NCI-H2227 treated with DMSO at 0.1 percent for 48 hours (cell line): ENCODE results near the gene RPL29.
"Not testable (repeated sequence)": the region's sequence is repeated elsewhere in the genome, so short reads cannot be mapped to it uniquely, and the experiment has no call there.

ENCODE experiments used
- DNase-seq: peaks from one replicate; lab custom pipeline; 2025; lab: John Stamatoyannopoulos, UW

The RPL29 gene

GRCh38 chr3:51995346-51996163 lies at the start of gene RPL29:
Gene RPL29 (minus strand): TSS chr3:51995895. CDS start chr3:51995461, 434 bp downstream.
- peak; percentile 91 for DNase-seq

GRCh38 chr3:52044869-52045619 lies 49.3 kb upstream of the RPL29 start:
- no peak for DNase-seq

GRCh38 chr3:52043750-52044149 lies 48.1 kb upstream of the RPL29 start:
- no peak for DNase-seq

GRCh38 chr3:52043039-52043438 lies 47.3 kb upstream of the RPL29 start:
- not testable (repeated sequence) for DNase-seq

DNA sequence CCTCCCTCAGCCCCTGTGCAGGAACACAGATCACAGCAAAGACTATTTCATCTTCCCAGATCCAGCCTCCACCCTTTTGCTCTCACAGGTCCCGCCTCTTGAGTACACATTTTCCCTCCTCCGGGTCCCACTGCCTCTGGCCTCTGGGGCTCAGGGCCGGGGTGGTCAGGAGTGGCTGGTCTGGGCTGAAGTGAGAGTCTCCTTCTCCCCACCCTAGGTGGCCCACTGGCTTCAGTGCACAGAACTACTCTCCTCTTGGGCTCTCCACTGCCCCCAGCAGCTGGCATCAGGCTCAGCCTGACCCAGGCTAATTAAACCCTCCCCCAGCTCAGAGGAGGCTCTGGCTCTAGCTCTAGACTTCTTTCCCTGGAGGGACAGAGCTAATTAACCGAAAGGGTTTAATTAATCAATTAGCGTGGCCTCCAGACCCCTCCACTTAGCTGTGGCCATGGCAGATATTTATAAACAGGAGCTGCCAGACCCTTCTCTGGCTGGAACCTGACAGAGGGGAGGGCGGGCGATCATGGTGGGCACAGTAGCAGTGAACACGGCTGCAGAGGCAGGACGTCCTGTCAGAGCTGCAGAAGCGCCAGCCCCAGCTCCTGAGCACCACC lies 45.5 kb upstream of the RPL29 start:
- DNase-seq = no peak

DNA sequence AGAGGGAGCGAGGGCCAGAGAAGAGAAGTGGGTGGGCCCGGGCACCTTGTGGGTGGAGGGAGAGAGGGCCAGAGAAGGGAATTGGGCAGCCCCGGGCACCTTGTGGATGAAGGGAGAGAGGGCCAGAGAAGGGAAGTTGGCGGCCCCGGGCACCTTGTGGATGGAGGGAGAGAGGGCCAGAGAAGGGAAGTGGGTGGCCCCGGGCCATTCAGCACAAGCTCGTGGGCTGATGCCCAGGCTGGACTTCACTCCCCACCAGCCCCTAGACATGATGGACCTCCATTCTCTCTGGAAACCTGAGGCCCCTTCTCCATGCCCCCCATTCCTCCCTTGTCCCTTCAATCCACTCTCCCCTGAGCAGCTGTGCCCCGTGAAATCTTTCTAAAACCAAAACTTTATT lies 44.9 kb upstream of the RPL29 start:
- no peak for DNase-seq

DNA sequence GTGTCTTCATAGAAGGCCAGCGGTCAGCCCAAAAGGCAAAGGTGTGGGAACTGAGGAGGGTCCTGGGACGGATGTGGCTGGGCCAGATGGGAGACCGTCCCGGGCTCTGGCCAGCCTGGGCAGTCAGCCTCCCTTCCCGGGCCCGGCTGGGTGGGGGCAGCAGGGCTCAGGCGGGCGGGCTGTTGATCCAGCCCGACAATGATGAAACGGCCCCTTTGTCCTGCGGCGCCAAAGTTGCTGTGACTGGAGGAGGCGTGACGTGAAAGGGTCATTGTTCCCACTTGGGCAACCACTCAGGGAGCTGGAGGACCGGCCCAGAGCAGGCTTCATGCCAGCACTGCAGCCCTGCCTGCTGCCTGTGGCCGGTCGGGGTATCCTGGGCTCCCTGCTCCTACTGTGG lies 44.2 kb upstream of the RPL29 start:
- DNase-seq = no peak

- DNase-seq = no peak
These were observed 43.7 kb upstream of the RPL29 start for GRCh38 chr3:52039426-52039825.

- DNase-seq = no peak
These were observed 42.5 kb upstream of the RPL29 start for GRCh38 chr3:52038227-52038626.

DNA sequence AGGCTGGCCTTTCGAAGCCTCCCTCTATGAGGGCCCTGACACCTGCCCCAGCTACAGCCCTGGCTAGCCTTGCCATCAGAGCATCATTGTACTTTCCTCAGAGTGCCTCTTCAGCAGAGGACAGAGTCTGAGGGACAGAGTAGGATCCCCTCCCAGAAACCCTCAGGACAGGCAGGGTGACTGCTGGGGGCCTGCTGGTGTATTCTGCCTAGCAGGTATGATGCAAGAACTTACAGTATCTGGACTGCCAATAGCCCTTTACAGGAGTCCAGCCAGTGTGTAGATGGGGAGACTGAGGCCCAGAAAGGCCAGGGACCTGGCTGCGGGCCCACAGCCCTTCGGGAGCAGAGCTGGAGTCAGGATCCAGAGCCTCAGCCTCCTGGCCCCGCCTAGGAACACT lies 41.6 kb upstream of the RPL29 start:
- DNase-seq = no peak

GRCh38 chr3:52036829-52037228 lies 41.1 kb upstream of the RPL29 start:
- no peak for DNase-seq

GRCh38 chr3:52036222-52036694 lies 40.6 kb upstream of the RPL29 start:
- DNase-seq = no peak

GRCh38 chr3:52034651-52035050 lies 39.0 kb upstream of the RPL29 start:
- DNase-seq = no peak

DNA sequence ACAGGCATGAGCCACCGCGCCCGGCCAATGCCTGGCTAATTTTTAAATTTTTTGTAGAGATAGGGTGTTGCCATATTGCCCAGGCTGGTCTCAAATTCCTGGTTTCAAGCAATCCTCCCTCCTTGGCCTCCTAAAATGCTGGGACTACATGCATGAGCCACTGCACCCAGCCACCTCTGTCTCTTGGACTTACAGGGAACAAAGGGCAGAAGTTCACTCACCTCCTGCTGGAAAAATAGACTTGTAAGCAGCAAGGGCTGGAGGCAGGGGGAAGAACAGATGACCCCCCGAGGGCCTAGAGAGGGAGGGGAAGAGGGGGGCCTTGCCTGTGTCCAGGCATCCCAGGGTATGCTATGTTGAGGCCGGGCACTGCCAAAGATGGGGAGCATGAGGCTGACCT lies 38.5 kb upstream of the RPL29 start:
- no peak for DNase-seq

DNA sequence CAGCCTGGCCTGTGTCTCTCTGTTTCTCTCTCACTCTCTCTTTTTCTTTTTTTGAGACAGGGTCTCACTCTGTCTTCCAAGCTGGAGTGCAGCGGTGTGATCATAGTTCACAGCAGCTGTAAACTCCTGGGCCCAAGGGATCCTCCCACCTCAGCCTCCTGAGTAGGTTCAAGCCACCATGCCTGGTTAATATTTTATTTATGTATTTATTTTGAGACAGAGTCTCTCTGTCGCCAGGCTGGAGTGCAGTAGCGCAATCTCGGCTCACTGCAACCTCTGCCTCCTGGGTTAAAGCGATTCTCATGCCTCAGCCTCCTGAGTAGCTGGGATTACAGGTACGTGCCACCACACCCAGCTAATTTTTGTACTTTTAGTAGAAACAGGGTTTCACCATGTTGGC lies 38.1 kb upstream of the RPL29 start:
- DNase-seq = not testable (repeated sequence)

GRCh38 chr3:52032702-52033408 lies 37.2 kb upstream of the RPL29 start:
- no peak for DNase-seq

DNA sequence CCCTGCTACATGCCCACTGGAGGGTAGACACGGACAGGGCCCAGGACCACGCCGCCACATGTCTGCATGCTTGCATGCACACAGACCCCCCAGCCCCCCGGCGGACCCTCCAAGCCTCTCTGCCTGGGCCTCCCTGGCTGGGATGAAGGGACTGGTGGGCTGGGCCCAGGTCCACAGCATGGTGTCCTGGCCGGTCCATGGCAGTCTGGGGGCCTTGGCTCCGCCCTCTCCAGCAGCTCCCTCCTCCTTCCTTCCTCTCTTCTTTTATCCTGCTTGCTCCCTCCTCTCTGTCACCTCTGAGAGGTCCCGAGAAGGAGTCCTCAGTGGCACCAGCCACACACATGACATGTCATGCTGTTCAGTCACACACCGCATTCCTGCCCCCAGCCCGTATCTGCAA lies 36.2 kb upstream of the RPL29 start:
- no peak for DNase-seq

DNA sequence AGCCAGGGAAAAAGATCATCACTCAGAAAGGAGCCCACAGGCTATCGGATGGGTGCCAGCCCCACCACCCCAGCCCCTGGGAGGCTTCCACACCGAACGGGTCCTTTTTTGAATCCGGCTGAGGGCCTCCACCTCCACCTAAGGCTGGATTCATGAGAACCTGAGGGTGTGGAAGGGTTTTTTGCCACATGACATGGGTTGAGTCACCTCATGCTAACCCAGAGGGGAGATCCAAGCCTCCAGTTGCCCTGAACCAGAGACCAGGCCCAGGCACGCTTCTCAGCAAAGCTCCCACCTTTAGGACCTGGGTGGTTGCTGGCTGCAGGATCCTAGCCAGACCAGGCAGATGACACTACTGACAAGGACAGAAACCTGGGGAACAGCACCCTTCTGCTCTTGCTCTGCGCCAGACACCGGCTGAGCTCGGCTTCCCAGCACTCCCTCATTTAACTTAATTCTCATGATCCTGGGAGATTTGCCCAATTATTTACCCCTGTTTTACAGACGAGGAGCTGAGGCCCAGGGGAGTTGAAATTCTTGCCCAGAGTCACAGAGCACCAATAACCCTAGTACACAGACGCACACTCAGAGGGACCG lies 35.1 kb upstream of the RPL29 start:
- no peak for DNase-seq

GRCh38 chr3:52029535-52029934 lies 33.8 kb upstream of the RPL29 start:
- no peak for DNase-seq

DNA sequence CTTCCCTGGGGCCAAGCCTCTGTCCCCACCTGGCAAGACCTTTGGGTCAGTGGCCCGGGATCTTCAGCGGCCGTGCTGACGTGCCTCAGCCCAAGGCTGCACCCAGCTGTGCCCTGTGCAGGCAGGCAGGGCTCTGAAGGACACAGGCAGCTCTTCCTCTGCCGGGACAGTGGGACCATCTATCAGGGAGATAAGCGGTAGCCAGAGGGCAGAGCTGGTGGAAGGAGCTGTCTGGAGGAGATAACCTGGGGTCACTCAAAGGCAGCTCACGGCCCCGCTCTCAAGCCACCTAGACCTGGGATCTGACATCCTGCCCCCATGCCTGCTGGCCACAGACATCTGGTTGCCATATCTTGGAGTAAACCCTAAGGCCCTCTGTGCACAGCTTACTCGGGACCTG lies 33.4 kb upstream of the RPL29 start:
- DNase-seq = no peak

GRCh38 chr3:52028572-52028971 lies 32.9 kb upstream of the RPL29 start:
- no peak for DNase-seq

DNA sequence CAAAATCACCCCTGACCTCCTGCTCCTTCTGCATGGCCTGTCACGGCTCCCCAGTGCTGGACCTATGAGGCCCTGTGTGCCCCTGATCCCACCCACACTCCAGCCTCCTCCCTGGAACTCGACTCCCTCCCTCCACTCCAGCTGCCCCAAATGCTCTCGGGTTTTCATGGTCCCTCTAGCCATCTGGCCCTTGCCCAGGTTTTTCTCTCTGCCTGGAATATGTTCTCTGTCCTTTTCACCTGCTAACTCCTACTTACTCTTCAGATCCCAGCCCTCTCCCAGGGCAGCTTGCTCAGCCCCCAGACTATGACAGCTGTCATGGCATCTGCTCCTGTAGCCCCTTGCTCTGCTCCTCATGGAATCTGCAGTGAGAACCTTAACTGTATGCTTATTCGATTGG lies 30.3 kb upstream of the RPL29 start:
- no peak for DNase-seq
